Occipital lobe (tissue), 2 donors: Measurements from ENCODE around the gene KLF5. TPM values are rescaled to one million over a fixed set of nuclear protein-coding genes. Genes with fewer than 3 reads are reported as not detected.
"Not testable (repeated sequence)": the region's sequence is repeated elsewhere in the genome, so short reads cannot be mapped to it uniquely, and the experiment has no call there.

Source experiments
- DNase-seq: peaks from one replicate; lab custom pipeline; 2025; lab: John Stamatoyannopoulos, UW
- total RNA-seq: library from RNA; depleted of rRNA; stranded (reverse); fragments of >200 nt; gene quantifications from one replicate; pipeline ENCODE4 v1.2.3, GENCODE V29; 2014

KLF5 gene
- total RNA-seq, 1 donor from 2014 or later = 2.2 TPM

GRCh38 chr13:73082895-73083294, 24.1 kb downstream of the KLF5 start:
- DNase-seq = no peak

- DNase-seq = no peak
Measured at GRCh38 chr13:73088332-73088935, 29.6 kb downstream of the KLF5 start.

GRCh38 chr13:73089213-73089612, 30.4 kb downstream of the KLF5 start:
- DNase-seq = no peak

GRCh38 chr13:73090116-73090822, 31.5 kb downstream of the KLF5 start:
- DNase-seq = no peak

- DNase-seq = no peak
Measured at GRCh38 chr13:73090823-73091187, 32.0 kb downstream of the KLF5 start.

GRCh38 chr13:73092829-73093228, 34.0 kb downstream of the KLF5 start:
- DNase-seq = no peak

- no peak for DNase-seq
Measured at GRCh38 chr13:73096173-73096572, 37.4 kb downstream of the KLF5 start.

GRCh38 chr13:73096638-73097037, 37.8 kb downstream of the KLF5 start:
- DNase-seq = no peak

- not testable (repeated sequence) for DNase-seq
Measured at GRCh38 chr13:73100781-73101180, 42.0 kb downstream of the KLF5 start.

GRCh38 chr13:73101351-73102007, 42.7 kb downstream of the KLF5 start:
- no peak for DNase-seq

GRCh38 chr13:73103238-73103637, 44.4 kb downstream of the KLF5 start:
- DNase-seq = no peak

GRCh38 chr13:73106513-73107178, 47.8 kb downstream of the KLF5 start:
- DNase-seq = no peak

GRCh38 chr13:73107481-73107880, 48.7 kb downstream of the KLF5 start:
- no peak for DNase-seq

- no peak for DNase-seq
Measured at GRCh38 chr13:73107970-73108369, 49.2 kb downstream of the KLF5 start.

- no peak for DNase-seq
Measured at GRCh38 chr13:73109288-73109899, 50.6 kb downstream of the KLF5 start.

GRCh38 chr13:73109969-73110368, 51.2 kb downstream of the KLF5 start:
- DNase-seq = no peak

GRCh38 chr13:73110814-73111213, 52.0 kb downstream of the KLF5 start:
- DNase-seq = no peak

- no peak for DNase-seq
Measured at GRCh38 chr13:73111331-73111730, 52.5 kb downstream of the KLF5 start.

GRCh38 chr13:73119612-73120011, 60.8 kb downstream of the KLF5 start:
- DNase-seq = no peak
